ENCODE measurements around the gene KIF2C.
"Not testable (repeated sequence)": the region's sequence is repeated elsewhere in the genome, so short reads cannot be mapped to it uniquely, and the experiment has no call there.

KIF2C gene

GRCh38 chr1:44776730-44777068 is 37.1 kb downstream of the KIF2C start:
- no peak for DNase-seq

GRCh38 chr1:44777547-44777946 is 37.9 kb downstream of the KIF2C start:
- DNase-seq = no peak

- DNase-seq = no peak
These were observed 38.5 kb downstream of the KIF2C start for GRCh38 chr1:44777969-44778635.

- no peak for DNase-seq
These were observed 39.3 kb downstream of the KIF2C start for GRCh38 chr1:44778705-44779576.

GRCh38 chr1:44780583-44781121 is 41.0 kb downstream of the KIF2C start:
- DNase-seq = no peak

- DNase-seq = no peak
These were observed 44.1 kb downstream of the KIF2C start for GRCh38 chr1:44783697-44784093.

GRCh38 chr1:44784094-44785028 is 44.7 kb downstream of the KIF2C start:
- DNase-seq = peak; percentile 79

- no peak for DNase-seq
These were observed 45.4 kb downstream of the KIF2C start for GRCh38 chr1:44785029-44785380.

GRCh38 chr1:44785501-44786137 is 46.0 kb downstream of the KIF2C start:
- no peak for DNase-seq

- peak; percentile 94 for DNase-seq
These were observed 46.7 kb downstream of the KIF2C start for GRCh38 chr1:44786138-44786840.

- DNase-seq = peak; percentile 64
These were observed 47.3 kb downstream of the KIF2C start for GRCh38 chr1:44786841-44787426.

GRCh38 chr1:44787506-44787905 is 47.9 kb downstream of the KIF2C start:
- DNase-seq = no peak

GRCh38 chr1:44788120-44788860 is 48.7 kb downstream of the KIF2C start, which contains the start of gene BEST4:
Gene BEST4 (minus strand): TSS chr1:44788170. CDS start chr1:44787705, 465 bp downstream.
- no peak for DNase-seq

- DNase-seq = no peak
These were observed 51.5 kb downstream of the KIF2C start for GRCh38 chr1:44790968-44791801.

- no peak for DNase-seq
These were observed 53.3 kb downstream of the KIF2C start for GRCh38 chr1:44792736-44793502.

GRCh38 chr1:44797886-44798285 is 58.2 kb downstream of the KIF2C start:
- not testable (repeated sequence) for DNase-seq

- no peak for DNase-seq
These were observed 59.1 kb downstream of the KIF2C start for GRCh38 chr1:44798481-44799365.
